T-helper 1 cell treated with Interleukin-12 subunit alpha and Interleukin-12 subunit beta and Interleukin-4 antibody, amounts not matched to agents 30 μg/mL and 1 μg/mL, for 36 hours (primary cell): ENCODE results near the gene ERG28.

Experiments
- H3K27ac Mint-ChIP-seq: one replicate; pipeline ENCODE4 v1.8.0; 2021; ENCODE audit warnings: mild to moderate bottlenecking, mixed read lengths
- H3K27me3 Mint-ChIP-seq: one replicate; pipeline ENCODE4 v1.8.0; 2021; ENCODE audit warnings: low read depth, mixed read lengths
- H3K36me3 Mint-ChIP-seq: one replicate; pipeline ENCODE4 v1.8.0; 2021; ENCODE audit warnings: low read depth, mixed read lengths
- H3K4me1 Mint-ChIP-seq: one replicate; pipeline ENCODE4 v1.8.0; 2021; ENCODE audit warnings: low read depth, mixed read lengths
- H3K4me3 Mint-ChIP-seq: one replicate; pipeline ENCODE4 v1.8.0; 2021; ENCODE audit warnings: mild to moderate bottlenecking, moderate library complexity, mixed read lengths
- H3K9me3 Mint-ChIP-seq: one replicate; pipeline ENCODE4 v1.8.0; 2021; ENCODE audit warnings: mixed read lengths

The ERG28 gene

GRCh38 chr14:75675265-75675960 lies 14.7 kb upstream of the ERG28 start:
- Mint-ChIP-seq H3K27ac (no peak overlapping the region), H3K9me3 (peaks cover 3% of the 10 kb centered on the region), H3K36me3 (peaks cover 32% of the 10 kb centered on the region), H3K4me1 (peaks cover 11% of the 10 kb centered on the region), H3K4me3 (no peak overlapping the region), H3K27me3 (no peaks in the 10 kb centered on the region)

GRCh38 chr14:75673345-75674035 lies 12.8 kb upstream of the ERG28 start:
- Mint-ChIP-seq H3K4me3 (no peak overlapping the region), H3K36me3 (peaks cover 47% of the 10 kb centered on the region), H3K9me3 (peaks cover 3% of the 10 kb centered on the region), H3K4me1 (peaks cover 11% of the 10 kb centered on the region), H3K27ac (no peak overlapping the region), H3K27me3 (no peaks in the 10 kb centered on the region)

GRCh38 chr14:75672605-75673192 lies 12.0 kb upstream of the ERG28 start:
- Mint-ChIP-seq H3K9me3 (peaks cover 3% of the 10 kb centered on the region), H3K27me3 (no peaks in the 10 kb centered on the region), H3K36me3 (peaks cover 47% of the 10 kb centered on the region), H3K27ac (no peak overlapping the region), H3K4me3 (no peak overlapping the region), H3K4me1 (peaks cover 13% of the 10 kb centered on the region)

GRCh38 chr14:75667099-75667765 lies 6.6 kb upstream of the ERG28 start:
- no peaks in the 10 kb centered on the region for H3K27me3 Mint-ChIP-seq
- H3K4me3 Mint-ChIP-seq: no peak overlapping the region
- no peak overlapping the region for H3K27ac Mint-ChIP-seq
- H3K4me1 Mint-ChIP-seq: peaks cover 5% of the 10 kb centered on the region
- H3K36me3 Mint-ChIP-seq: peaks cover 39% of the 10 kb centered on the region
- H3K9me3 Mint-ChIP-seq: no peaks in the 10 kb centered on the region

GRCh38 chr14:75662966-75663365 lies 2.3 kb upstream of the ERG28 start:
- Mint-ChIP-seq H3K27me3 (no peaks in the 10 kb centered on the region), H3K4me3 (peak overlapping the region; percentile 1), H3K36me3 (peaks cover 14% of the 10 kb centered on the region), H3K9me3 (no peaks in the 10 kb centered on the region), H3K4me1 (peaks cover 24% of the 10 kb centered on the region), H3K27ac (no peak overlapping the region)

- Mint-ChIP-seq H3K4me1 (peaks cover 26% of the 10 kb centered on the region), H3K4me3 (peak overlapping the region; percentile 100), H3K27ac (peak overlapping the region; percentile 95), H3K27me3 (no peaks in the 10 kb centered on the region), H3K36me3 (peaks cover 15% of the 10 kb centered on the region), H3K9me3 (no peaks in the 10 kb centered on the region)
Measured at GRCh38 chr14:75661499-75661814, 781 bp upstream of the ERG28 start.

- Mint-ChIP-seq H3K27ac (peak overlapping the region; percentile 95), H3K27me3 (no peaks in the 10 kb centered on the region), H3K4me3 (peak overlapping the region; percentile 100), H3K9me3 (no peaks in the 10 kb centered on the region), H3K36me3 (peaks cover 12% of the 10 kb centered on the region), H3K4me1 (peaks cover 26% of the 10 kb centered on the region)
Measured at GRCh38 chr14:75660238-75660629, 442 bp downstream of the ERG28 start.

- Mint-ChIP-seq H3K27ac (no peak overlapping the region), H3K4me1 (peaks cover 28% of the 10 kb centered on the region), H3K36me3 (peaks cover 18% of the 10 kb centered on the region), H3K9me3 (no peaks in the 10 kb centered on the region), H3K27me3 (no peaks in the 10 kb centered on the region), H3K4me3 (no peak overlapping the region)
Measured at GRCh38 chr14:75658957-75659356, 1.7 kb downstream of the ERG28 start.

GRCh38 chr14:75657331-75657730 lies 3.3 kb downstream of the ERG28 start:
- Mint-ChIP-seq H3K27me3 (no peaks in the 10 kb centered on the region), H3K36me3 (peaks cover 19% of the 10 kb centered on the region), H3K27ac (no peak overlapping the region), H3K9me3 (no peaks in the 10 kb centered on the region), H3K4me1 (peaks cover 27% of the 10 kb centered on the region), H3K4me3 (no peak overlapping the region)

GRCh38 chr14:75655235-75655634 lies 5.4 kb downstream of the ERG28 start:
- H3K4me3 Mint-ChIP-seq: no peak overlapping the region
- no peaks in the 10 kb centered on the region for H3K27me3 Mint-ChIP-seq
- no peaks in the 10 kb centered on the region for H3K9me3 Mint-ChIP-seq
- H3K27ac Mint-ChIP-seq: no peak overlapping the region
- peaks cover 18% of the 10 kb centered on the region for H3K4me1 Mint-ChIP-seq
- H3K36me3 Mint-ChIP-seq: peaks cover 30% of the 10 kb centered on the region

- Mint-ChIP-seq H3K27ac (no peak overlapping the region), H3K4me3 (no peak overlapping the region), H3K36me3 (peaks cover 36% of the 10 kb centered on the region), H3K9me3 (no peaks in the 10 kb centered on the region), H3K27me3 (no peaks in the 10 kb centered on the region), H3K4me1 (peaks cover 11% of the 10 kb centered on the region)
Measured at GRCh38 chr14:75654127-75654732, 6.4 kb downstream of the ERG28 start.

GRCh38 chr14:75653563-75653962 lies 7.1 kb downstream of the ERG28 start:
- H3K36me3 Mint-ChIP-seq: peaks cover 38% of the 10 kb centered on the region
- no peaks in the 10 kb centered on the region for H3K27me3 Mint-ChIP-seq
- no peak overlapping the region for H3K27ac Mint-ChIP-seq
- H3K4me1 Mint-ChIP-seq: peaks cover 7% of the 10 kb centered on the region
- no peaks in the 10 kb centered on the region for H3K9me3 Mint-ChIP-seq
- H3K4me3 Mint-ChIP-seq: no peak overlapping the region

- H3K36me3 Mint-ChIP-seq: peaks cover 42% of the 10 kb centered on the region
- H3K4me1 Mint-ChIP-seq: peaks cover 5% of the 10 kb centered on the region
- no peaks in the 10 kb centered on the region for H3K27me3 Mint-ChIP-seq
- no peak overlapping the region for H3K27ac Mint-ChIP-seq
- H3K9me3 Mint-ChIP-seq: no peaks in the 10 kb centered on the region
- no peak overlapping the region for H3K4me3 Mint-ChIP-seq
Measured at GRCh38 chr14:75650253-75651058, 10.2 kb downstream of the ERG28 start.

GRCh38 chr14:75649773-75650172 lies 10.9 kb downstream of the ERG28 start:
- peaks cover 40% of the 10 kb centered on the region for H3K36me3 Mint-ChIP-seq
- H3K4me1 Mint-ChIP-seq: peaks cover 4% of the 10 kb centered on the region
- no peaks in the 10 kb centered on the region for H3K9me3 Mint-ChIP-seq

More at GRCh38 chr14:75649773-75650172, 10.9 kb downstream of the ERG28 start:
- Mint-ChIP-seq H3K27me3 (no peaks in the 10 kb centered on the region), H3K27ac (no peak overlapping the region), H3K4me3 (no peak overlapping the region)
